ENCODE measurements around the gene FRMD4B. TPM values are rescaled to one million over a fixed set of nuclear protein-coding genes. Genes with fewer than 3 reads are reported as not detected.

FRMD4B gene
- total RNA-seq, 1 donor from 2014 or later, result 31.3 TPM

- Histone ChIP-seq H3K27me3 (ENCODE audit: control insufficient read depth, insufficient read depth, low read length) (no peaks in the 10 kb centered on the region), H3K36me3 (ENCODE audit: control insufficient read depth, insufficient read depth, low read length) (peaks cover 24% of the 10 kb centered on the region), H3K4me3 (ENCODE audit: low read depth, low read length) (no peak overlapping the region)
- TF ChIP-seq CTCF (IDR thresholded peaks at IDR 0.05; ENCODE audit: insufficient read depth, low read length, severe bottlenecking), result no peak
- DNase-seq (ENCODE audit: low read depth), result no peak
- no peak for FAIRE-seq
Observed at GRCh38 chr3:69174445-69174844, 211.4 kb downstream of the FRMD4B start.

DNA sequence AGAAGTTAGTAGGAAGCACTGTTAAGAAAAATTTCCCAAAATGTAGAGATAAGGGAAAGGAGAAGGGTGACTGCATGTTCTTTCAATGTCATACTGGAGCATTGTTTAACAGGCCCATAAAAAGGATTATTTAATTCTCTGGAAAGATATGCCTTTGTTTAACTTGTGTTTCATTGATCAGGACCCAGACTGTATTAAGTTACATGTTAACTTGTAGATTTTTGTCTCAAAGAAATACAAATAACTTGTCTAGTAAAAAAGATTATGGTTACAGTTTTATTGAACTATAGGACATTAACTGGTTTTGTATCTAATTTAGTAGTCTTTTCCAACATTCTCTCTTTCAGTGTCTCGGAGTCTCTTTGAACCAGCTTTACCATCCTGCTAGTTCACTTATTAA, 213.8 kb downstream of the FRMD4B start:
- FAIRE-seq (no peak), DNase-seq (ENCODE audit: low read depth) (no peak)
- Histone ChIP-seq H3K27me3 (ENCODE audit: control insufficient read depth, insufficient read depth, low read length) (no peaks in the 10 kb centered on the region), H3K4me3 (ENCODE audit: low read depth, low read length) (no peak overlapping the region), H3K36me3 (ENCODE audit: control insufficient read depth, insufficient read depth, low read length) (peaks cover 19% of the 10 kb centered on the region)
- TF ChIP-seq CTCF (IDR thresholded peaks at IDR 0.05; ENCODE audit: insufficient read depth, low read length, severe bottlenecking), result no peak

DNA sequence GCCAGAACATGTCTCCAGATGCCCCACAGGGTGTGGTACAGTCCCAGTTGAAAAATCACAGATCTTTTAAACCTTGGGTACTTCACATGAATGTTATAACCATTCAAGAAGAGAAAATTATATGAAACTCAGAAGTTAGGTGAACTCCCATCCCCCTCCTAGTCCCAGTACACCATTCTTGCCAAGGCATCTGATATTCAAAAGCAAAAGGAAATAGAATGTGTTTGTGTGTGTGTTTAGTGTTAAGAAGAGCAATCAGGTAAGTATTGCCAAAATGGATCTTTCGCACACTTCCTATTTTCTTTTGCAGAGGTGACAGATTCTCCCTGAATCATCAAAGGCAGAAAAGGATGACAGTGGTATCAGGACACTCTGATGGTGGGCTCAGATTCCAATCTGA, 219.4 kb downstream of the FRMD4B start:
- no peak for TF ChIP-seq CTCF (IDR thresholded peaks at IDR 0.05; ENCODE audit: insufficient read depth, low read length, severe bottlenecking)
- DNase-seq (ENCODE audit: low read depth), result no peak
- peaks cover 5% of the 10 kb centered on the region for H3K36me3 ChIP-seq (ENCODE audit: control insufficient read depth, insufficient read depth, low read length)
- H3K4me3 ChIP-seq (ENCODE audit: low read depth, low read length), result no peak overlapping the region
- FAIRE-seq, result no peak
- H3K27me3 ChIP-seq (ENCODE audit: control insufficient read depth, insufficient read depth, low read length), result no peaks in the 10 kb centered on the region

DNA sequence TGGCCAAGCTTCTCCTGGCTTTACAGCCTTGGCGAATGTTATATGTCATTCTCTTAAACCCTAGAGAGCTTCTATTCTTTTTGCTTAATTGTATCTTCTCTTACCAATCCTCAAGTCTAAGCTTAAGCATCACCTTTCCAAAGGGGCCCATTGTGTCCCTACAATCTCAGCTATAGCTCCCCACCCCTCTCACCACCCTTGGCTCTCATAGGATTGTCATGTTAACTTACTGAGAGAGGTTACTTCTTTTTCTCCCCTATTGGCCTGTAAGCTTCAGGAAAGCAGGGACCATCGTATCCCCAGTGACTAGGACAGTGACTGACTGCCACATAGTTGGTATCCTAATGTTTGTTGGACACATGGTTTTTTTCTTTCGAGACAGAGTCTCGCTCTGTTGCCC, 220.1 kb downstream of the FRMD4B start:
- Histone ChIP-seq H3K27me3 (ENCODE audit: control insufficient read depth, insufficient read depth, low read length) (no peaks in the 10 kb centered on the region), H3K36me3 (ENCODE audit: control insufficient read depth, insufficient read depth, low read length) (no peaks in the 10 kb centered on the region), H3K4me3 (ENCODE audit: low read depth, low read length) (no peak overlapping the region)
- FAIRE-seq (no peak), DNase-seq (ENCODE audit: low read depth) (no peak)
- no peak for TF ChIP-seq CTCF (IDR thresholded peaks at IDR 0.05; ENCODE audit: insufficient read depth, low read length, severe bottlenecking)

DNA sequence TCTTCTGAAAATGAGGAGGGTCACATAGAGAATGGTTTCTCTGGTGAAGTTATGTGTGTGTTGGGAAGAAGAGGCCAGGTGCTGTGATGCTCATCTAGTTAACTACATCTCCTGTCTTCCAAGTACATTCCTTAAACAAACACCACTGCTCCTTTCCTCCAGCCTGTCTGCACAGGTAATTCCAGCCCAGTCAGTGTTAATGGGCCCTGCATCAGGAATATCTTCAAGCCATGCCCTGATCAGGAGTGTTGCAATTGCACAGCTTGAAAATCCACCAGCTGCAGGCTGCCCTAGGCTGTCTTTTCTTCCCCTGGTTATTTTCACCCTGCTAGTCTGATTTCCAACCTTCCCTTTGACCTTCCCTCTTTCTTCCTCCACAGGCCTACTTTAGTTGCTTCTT, 221.6 kb downstream of the FRMD4B start:
- DNase-seq (ENCODE audit: low read depth) (peak; percentile 45), FAIRE-seq (no peak)
- Histone ChIP-seq H3K36me3 (ENCODE audit: control insufficient read depth, insufficient read depth, low read length) (no peaks in the 10 kb centered on the region), H3K4me3 (ENCODE audit: low read depth, low read length) (no peak overlapping the region), H3K27me3 (ENCODE audit: control insufficient read depth, insufficient read depth, low read length) (no peaks in the 10 kb centered on the region)
- TF ChIP-seq CTCF (IDR thresholded peaks at IDR 0.05; ENCODE audit: insufficient read depth, low read length, severe bottlenecking), result no peak

- Histone ChIP-seq H3K27me3 (ENCODE audit: control insufficient read depth, insufficient read depth, low read length) (no peaks in the 10 kb centered on the region), H3K4me3 (ENCODE audit: low read depth, low read length) (no peak overlapping the region), H3K36me3 (ENCODE audit: control insufficient read depth, insufficient read depth, low read length) (no peaks in the 10 kb centered on the region)
- FAIRE-seq, result no peak
- no peak for DNase-seq (ENCODE audit: low read depth)
- no peak for TF ChIP-seq CTCF (IDR thresholded peaks at IDR 0.05; ENCODE audit: insufficient read depth, low read length, severe bottlenecking)
Observed at GRCh38 chr3:69162308-69162980, 223.4 kb downstream of the FRMD4B start.

Measured in bronchial epithelial cell (primary cell).